OCI-LY7 (cell line): ENCODE data around the gene ADAM12. TPM values are rescaled to one million over a fixed set of nuclear protein-coding genes. Genes with fewer than 3 reads are reported as not detected.

ENCODE experiments used
- BruUV-seq: library from RNA; stranded (reverse); fragments of 400-500 nt; replicated peaks from 2 replicates; lab custom pipeline; 2021; lab: Mats Ljungman, UMichigan
- CTCF ChIA-PET: fragments of 300-600 bp; sonication (Branson Sonifier 250); formaldehyde crosslinking; loops from one replicate; lab custom pipeline; 2022; ENCODE audit warnings: antibody characterized with exemption; ENCODE audit not compliant: unreplicated experiment; lab: Charles Lee
- POLR2A ChIA-PET: fragments of 300-600 bp; sonication (Branson Sonifier 250); formaldehyde crosslinking; loops from one replicate; lab custom pipeline; 2022; ENCODE audit warnings: antibody characterized with exemption; lab: Charles Lee
- DNase-seq: peaks from one replicate; pipeline ENCODE4 v3.0.0-alpha.2; 2015; ENCODE audit warnings: low spot score
- H2AFZ ChIP-seq: fragments of 200-600 bp; sonication (generic), shearing (Covaris generic); 2 replicates; pipeline ENCODE4 v1.6.1; 2014; ENCODE audit warnings: mild to moderate bottlenecking, antibody characterized with exemption, low read length, moderate library complexity
- H3K27ac ChIP-seq: fragments of 200-600 bp; sonication (generic); 2 replicates; pipeline ENCODE4 v1.5.1; 2014; ENCODE audit warnings: mixed run types, low read depth, mild to moderate bottlenecking, moderate library complexity, low read length, inconsistent platforms; ENCODE audit not compliant: poor library complexity, severe bottlenecking
- H3K36me3 ChIP-seq: fragments of 200-600 bp; sonication (generic); 2 replicates; pipeline ENCODE4 v1.6.1; 2014; ENCODE audit warnings: mild to moderate bottlenecking, antibody characterized with exemption, low read length, moderate library complexity, mixed read lengths; ENCODE audit not compliant: insufficient read depth
- H3K4me1 ChIP-seq: fragments of 200-600 bp; sonication (generic); 2 replicates; pipeline ENCODE4 v1.5.1; 2014; ENCODE audit warnings: mild to moderate bottlenecking, low read length; ENCODE audit not compliant: insufficient read depth, poor library complexity, severe bottlenecking
- H3K4me2 ChIP-seq: fragments of 200-600 bp; sonication (generic); 2 replicates; pipeline ENCODE4 v1.6.1; 2014; ENCODE audit warnings: mild to moderate bottlenecking, low read length
- H3K4me3 ChIP-seq: fragments of 200-600 bp; sonication (generic); 2 replicates; pipeline ENCODE4 v1.5.1; 2014; ENCODE audit warnings: mild to moderate bottlenecking, low read depth, low read length; ENCODE audit not compliant: poor library complexity, severe bottlenecking
- H3K79me2 ChIP-seq: fragments of 200-600 bp; sonication (generic); 2 replicates; pipeline ENCODE4 v1.6.1; 2016; ENCODE audit warnings: low read depth, mild to moderate bottlenecking, low read length, moderate library complexity, mixed read lengths; ENCODE audit not compliant: insufficient read depth
- H3K9me2 ChIP-seq: fragments of 200-600 bp; sonication (generic); 2 replicates; pipeline ENCODE4 v1.6.1; 2016; ENCODE audit warnings: mild to moderate bottlenecking, low read length, mixed read lengths; ENCODE audit not compliant: insufficient read depth
- H3K9me3 ChIP-seq: fragments of 200-600 bp; sonication (generic); 2 replicates; pipeline ENCODE4 v1.6.1; 2014; ENCODE audit warnings: mild to moderate bottlenecking, mixed run types, low read length, mixed read lengths
- H4K20me1 ChIP-seq: fragments of 200-600 bp; sonication (generic); 2 replicates; pipeline ENCODE4 v1.6.1; 2014; ENCODE audit warnings: mild to moderate bottlenecking, antibody characterized with exemption, low read length, moderate library complexity, mixed read lengths; ENCODE audit not compliant: insufficient read depth
- CTCF ChIP-seq: fragments of 200-600 bp; sonication (generic); conservative IDR thresholded peaks from 2 replicates; pipeline ENCODE4 v1.5.1; 2014; ENCODE audit warnings: mild to moderate bottlenecking, antibody characterized with exemption, low read length, moderate library complexity, mixed read lengths
- EZH2phosphoT487 ChIP-seq: fragments of 200-600 bp; sonication (generic); IDR thresholded peaks from 2 replicates; pipeline ENCODE4 v1.6.1; 2018; ENCODE audit warnings: low read depth, borderline replicate concordance, mild to moderate bottlenecking, mixed run types, antibody characterized with exemption, low read length, moderate library complexity, mixed read lengths
- intact Hi-C: fragments of 100-400 bp; cut with micrococcal nuclease; formaldehyde crosslinking; loops from one replicate; pipeline ENCODE4 v1.10.0; 2022; ENCODE audit not compliant: unreplicated experiment
- total RNA-seq, 2 experiments: library from RNA; depleted of rRNA in 1 of 2; stranded (reverse); fragments of >200 nt in 1 of 2; shearing (Covaris generic) in 1 of 2; gene quantifications; 2 replicates each; pipeline ENCODE4 v1.2.3, GENCODE V29; 2014 to 2022

The ADAM12 gene
- total RNA-seq, 2 experiments from 2014 or later, result 0.06 TPM; not detected in 1

DNA sequence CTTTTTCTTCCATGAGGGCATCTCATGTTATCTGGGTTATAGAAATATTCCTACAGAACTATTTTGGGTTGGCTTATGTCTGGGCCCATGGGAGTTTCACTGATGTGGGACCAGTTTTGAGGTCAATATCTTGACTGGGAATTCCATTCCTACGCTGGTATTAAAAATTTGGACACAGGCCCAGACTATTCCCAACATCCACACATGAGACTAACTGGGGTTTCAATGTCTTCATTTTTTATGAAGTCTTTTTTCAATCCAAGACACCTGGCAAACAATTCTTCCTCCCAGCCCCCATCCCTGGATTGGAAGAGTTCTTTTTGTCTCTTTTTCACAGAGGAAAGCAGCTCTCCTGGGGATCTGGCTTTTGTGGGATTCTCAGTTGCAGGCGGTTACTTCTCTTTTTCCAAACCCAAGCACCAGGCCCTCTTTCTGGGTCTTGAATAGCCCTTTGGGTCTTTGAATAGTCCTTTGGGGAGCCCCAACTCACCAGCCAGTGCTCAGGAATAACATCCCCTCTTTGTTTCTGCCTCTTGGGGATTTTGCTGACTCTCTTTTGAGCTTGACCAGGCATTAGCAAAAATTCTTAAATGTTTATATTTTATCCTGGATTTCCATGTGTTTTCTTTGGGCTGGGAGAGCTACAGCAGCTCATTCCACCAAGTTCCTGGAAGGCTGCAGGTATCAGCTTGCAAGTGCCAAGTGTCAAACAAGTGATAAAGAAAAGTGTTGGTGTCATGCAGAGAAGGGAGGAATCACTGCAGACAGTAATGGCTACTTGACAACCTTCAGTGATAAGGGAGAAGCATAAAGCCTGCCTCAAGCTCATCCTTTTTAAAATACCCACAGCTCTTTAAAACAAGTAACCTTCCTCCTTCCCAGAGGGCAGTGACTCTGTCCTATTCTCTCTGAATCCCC is 234.3 kb downstream of the ADAM12 start:
- Histone ChIP-seq H3K4me1 (no peaks in the 10 kb centered on the region), H4K20me1 (no peaks in the 10 kb centered on the region), H3K36me3 (no peaks in the 10 kb centered on the region), H2AFZ (no peak overlapping the region), H3K4me3 (no peak overlapping the region), H3K9me2 (no peaks in the 10 kb centered on the region), H3K27ac (no peak overlapping the region), H3K4me2 (no peak overlapping the region), H3K79me2 (no peaks in the 10 kb centered on the region), H3K9me3 (no peaks in the 10 kb centered on the region)
- BruUV-seq, result no TSS peak
- no peak for DNase-seq
- ChIA-PET POLR2A (interaction anchor here (1.0 kb wide), 1 partner anchor 15 kb away, joined by 4 read pairs; no protein-coding TSS in a partner anchor), CTCF (no interaction called here)
- no peak for TF ChIP-seq CTCF
- TF ChIP-seq EZH2phosphoT487, result no peak
- intact Hi-C loops, result no loop called here

DNA sequence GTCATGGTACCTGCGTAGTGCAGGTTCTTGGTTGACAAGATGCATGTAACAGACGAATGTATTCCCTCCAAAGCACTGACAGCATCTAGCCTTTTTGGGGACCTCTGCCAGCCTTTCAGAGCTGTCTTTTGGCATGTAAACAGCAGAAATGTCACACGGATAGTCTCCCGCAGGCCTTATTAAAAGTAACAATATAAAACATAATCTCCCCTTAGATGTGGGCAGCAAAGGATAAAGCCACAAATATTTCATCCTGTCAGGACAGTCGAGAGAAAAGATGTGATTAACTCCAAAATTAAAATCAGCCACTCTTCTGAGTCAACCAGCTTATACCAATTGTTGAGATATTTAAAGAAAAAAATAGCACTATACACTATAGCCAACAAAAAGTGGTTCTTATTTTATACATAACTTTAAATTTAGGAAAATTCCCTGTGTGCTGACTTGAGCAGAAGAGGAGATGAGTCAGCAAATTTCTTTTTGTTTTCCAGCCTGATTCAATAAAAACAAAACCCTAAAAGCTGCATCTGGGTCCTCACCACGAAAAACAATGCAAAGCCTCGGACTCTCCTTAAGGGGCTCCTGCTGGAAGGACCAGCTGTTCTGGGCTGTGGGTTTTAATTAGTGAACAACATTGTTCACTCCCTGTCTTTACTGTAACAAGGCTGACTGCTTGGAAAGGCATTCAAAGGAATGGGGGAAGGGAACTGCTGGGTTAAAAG is 240.2 kb downstream of the ADAM12 start:
- no peak overlapping the region for H3K4me3 ChIP-seq
- H3K79me2 ChIP-seq, result no peaks in the 10 kb centered on the region
- no peaks in the 10 kb centered on the region for H3K9me2 ChIP-seq
- CTCF ChIA-PET, result no interaction called here
- no TSS peak for BruUV-seq
- no peaks in the 10 kb centered on the region for H3K36me3 ChIP-seq
- no peak overlapping the region for H3K4me2 ChIP-seq
- H3K9me3 ChIP-seq, result no peaks in the 10 kb centered on the region
- H3K27ac ChIP-seq, result no peak overlapping the region
- POLR2A ChIA-PET, result interaction anchor here (0.6 kb wide), 1 partner anchor 1488 kb away, joined by 3 read pairs; no protein-coding TSS in a partner anchor
- no peaks in the 10 kb centered on the region for H4K20me1 ChIP-seq
- H3K4me1 ChIP-seq, result no peaks in the 10 kb centered on the region
- intact Hi-C loops, result no loop called here
- DNase-seq, result no peak
- no peak for TF ChIP-seq CTCF
- TF ChIP-seq EZH2phosphoT487, result no peak
- H2AFZ ChIP-seq, result no peak overlapping the region
